ENCODE data around the gene CTIF. TPM values are rescaled to one million over a fixed set of nuclear protein-coding genes. Genes with fewer than 3 reads are reported as not detected.

The CTIF gene
- polyA plus RNA-seq, 1 of the 3 experiments (the other 2 are of a cell fraction) = 47.2 TPM

- Histone ChIP-seq H3K27ac (ENCODE audit: low read depth in 2 of 2, low read length in 1 of 2) (peak overlapping the region in 1 of 2 experiments; percentile 99; a peak in 2 of 4 replicates), H3K36me3 (replicated peaks in 1 of 2; ENCODE audit: control insufficient read depth in 1 of 2, insufficient read depth in 2 of 2, low read length in 1 of 2) (peaks cover 11 to 20% of the 10 kb centered on the region in 2 experiments)
- POLR2A ChIA-PET = interaction anchor here (1.4 kb wide), 1 partner anchor 84 kb away, joined by 3 read pairs; no protein-coding TSS in a partner anchor
These were observed 322.4 kb downstream of the CTIF start for GRCh38 chr18:48861181-48861708.

More at GRCh38 chr18:48861181-48861708, 322.4 kb downstream of the CTIF start:
- Histone ChIP-seq H3K4me2 (no peak overlapping the region), H3K9ac (no peak overlapping the region), H3F3A (replicated peaks; ENCODE audit: insufficient read depth) (no peaks in the 10 kb centered on the region), H3K9me3 (no peaks in the 10 kb centered on the region), H3K4me1 (ENCODE audit: control insufficient read depth in 1 of 2, insufficient read depth in 2 of 2, low read depth in 1 of 2, low read length in 1 of 2) (peaks cover 3 to 38% of the 10 kb centered on the region in 2 experiments; a peak in 3 of 4 replicates), H2AFZ (ENCODE audit: low read depth) (no peak overlapping the region), H4K20me1 (ENCODE audit: insufficient read depth) (no peaks in the 10 kb centered on the region), H3K79me2 (ENCODE audit: insufficient read depth) (no peaks in the 10 kb centered on the region), H3K9me2 (no peaks in the 10 kb centered on the region), H3K27me3 (ENCODE audit: insufficient read depth) (no peaks in the 10 kb centered on the region), H3K4me3 (ENCODE audit: low read depth in 2 of 2, low read length in 1 of 2) (no peak overlapping the region)
- CTCF ChIA-PET = interaction anchor here (0.6 to 4.6 kb wide), 6 partner anchors 33 to 91 kb away, joined by 3 to 21 read pairs (median 5); no protein-coding TSS in a partner anchor
- WGBS (ENCODE audit: low lambda C conversion rate) = 89% methylated on average over 8 of the region's 15 CpGs
- no peak for TF ChIP-seq USF1 (IDR thresholded peaks at IDR 0.05; ENCODE audit: borderline replicate concordance, low read depth)
- TF ChIP-seq FOXM1 (IDR thresholded peaks at IDR 0.05; ENCODE audit: low read depth) = no peak
- TF ChIP-seq CHD2 (IDR thresholded peaks at IDR 0.05; ENCODE audit: low read length, partially characterized antibody) = no peak
- no peak for TF ChIP-seq TAF1 (IDR thresholded peaks at IDR 0.05; ENCODE audit: borderline replicate concordance, low read depth, low read length)
- TF ChIP-seq NFIC (IDR thresholded peaks at IDR 0.05; ENCODE audit: borderline replicate concordance) = no peak
- TF ChIP-seq EP300 (IDR thresholded peaks at IDR 0.05; ENCODE audit: borderline replicate concordance in 1 of 2, low read depth in 1 of 2, low read length in 1 of 2) = no peak
- TF ChIP-seq GABPA (IDR thresholded peaks at IDR 0.05; ENCODE audit: low read depth) = no peak
- TF ChIP-seq GATA2 (CRISPR knock-in tag; IDR thresholded peaks at IDR 0.05) = no peak
- no peak for TF ChIP-seq ZBTB33 (IDR thresholded peaks at IDR 0.05; ENCODE audit: borderline replicate concordance, low read depth)
- TF ChIP-seq RFX5 (IDR thresholded peaks at IDR 0.05; ENCODE audit: low read length) = no peak
- TF ChIP-seq PBX3 (IDR thresholded peaks at IDR 0.05) = no peak
- DNase-seq = no peak

All from SK-N-SH (cell line).